SK-N-MC (cell line): ENCODE data around the gene LINGO1.

Experiments used
- DNase-seq: peaks from one replicate; pipeline ENCODE4 v3.0.0-alpha.2; 2011; ENCODE audit warnings: low read depth, low spot score
- H3K27ac ChIP-seq: fragments of 200-600 bp; sonication (generic); 2 replicates; pipeline ENCODE4 v1.5.1; 2016; ENCODE audit warnings: mixed run types
- H3K36me3 ChIP-seq: fragments of 200-600 bp; sonication (generic); 2 replicates; pipeline ENCODE4 v1.6.1; 2017; ENCODE audit warnings: antibody characterized with exemption, low read length, mixed read lengths; ENCODE audit not compliant: insufficient read depth
- H3K4me3 ChIP-seq: fragments of 200-600 bp; sonication (generic); 2 replicates; pipeline ENCODE4 v1.5.1; 2016
- H3K9ac ChIP-seq: fragments of 200-600 bp; sonication (generic); 2 replicates; pipeline ENCODE4 v1.8.0; 2017; ENCODE audit warnings: mixed run types, mixed read lengths; ENCODE audit not compliant: insufficient read length
- H3K9me3 ChIP-seq: fragments of 200-600 bp; sonication (generic); 2 replicates; pipeline ENCODE4 v1.6.1; 2017; ENCODE audit warnings: low read depth, mild to moderate bottlenecking, antibody characterized with exemption, low read length, moderate library complexity, mixed read lengths
- EZH2 ChIP-seq: fragments of 200-600 bp; sonication (generic); IDR thresholded peaks from one replicate; pipeline ENCODE4 v1.6.1; 2017; ENCODE audit warnings: antibody characterized with exemption
- FOXP2 ChIP-seq: optimal IDR thresholded peaks from 2 replicates; pipeline ENCODE3; 2011; ENCODE audit warnings: mild to moderate bottlenecking, moderate library complexity; ENCODE audit not compliant: insufficient read depth; ENCODE audit errors: extremely low read length, control extremely low read depth
- POLR2AphosphoS5 ChIP-seq: IDR thresholded peaks from 2 replicates; pipeline ENCODE4 v1.6.1; 2012; ENCODE audit warnings: mild to moderate bottlenecking, low read depth, low read length, borderline replicate concordance

LINGO1 gene

DNA sequence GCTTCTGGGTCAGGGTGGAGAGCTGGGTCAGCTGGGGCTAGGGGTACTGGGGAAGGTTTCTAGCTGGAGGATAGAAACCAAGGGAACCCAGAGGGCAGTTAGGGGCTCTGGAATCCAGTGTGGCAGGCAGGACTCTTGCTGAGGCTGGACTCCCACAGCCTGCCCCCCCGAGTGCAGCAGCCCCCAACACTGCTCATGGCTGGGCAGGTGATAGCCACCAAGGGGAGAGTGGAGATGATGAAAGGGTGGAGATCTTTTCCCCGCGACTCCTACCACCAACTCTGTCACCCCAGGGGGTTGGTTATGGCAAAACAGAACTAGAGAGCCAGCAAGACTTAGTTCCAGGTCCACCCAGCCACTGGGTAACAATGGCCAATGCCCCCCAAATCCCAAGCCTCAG, 16.9 kb upstream of the LINGO1 start:
- TF ChIP-seq EZH2 (no peak), POLR2AphosphoS5 (no peak), FOXP2 (no peak)
- Histone ChIP-seq H3K27ac (no peak overlapping the region), H3K9ac (no peak overlapping the region), H3K9me3 (no peaks in the 10 kb centered on the region), H3K4me3 (no peak overlapping the region), H3K36me3 (no peaks in the 10 kb centered on the region)
- DNase-seq = no peak

DNA sequence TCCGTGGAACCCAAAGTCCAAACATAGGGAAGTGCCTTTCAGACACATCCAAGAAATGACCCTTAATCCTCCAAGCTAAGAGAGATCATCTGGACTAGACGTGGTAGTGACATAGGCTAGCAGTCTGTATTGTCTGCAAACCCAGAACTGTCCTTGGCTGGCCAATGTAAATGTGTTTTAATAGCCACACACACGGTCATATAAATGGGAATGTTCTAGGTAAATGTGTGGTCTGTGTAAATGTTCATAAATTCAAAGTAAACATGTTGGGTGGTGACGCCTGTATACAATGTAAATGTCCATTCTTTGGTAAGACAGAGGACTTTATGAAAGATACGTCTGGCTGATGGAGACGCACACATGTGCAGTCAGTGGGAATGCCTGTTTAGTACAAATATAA, 16.3 kb upstream of the LINGO1 start:
- Histone ChIP-seq H3K9me3 (no peaks in the 10 kb centered on the region), H3K36me3 (no peaks in the 10 kb centered on the region), H3K9ac (no peak overlapping the region), H3K4me3 (no peak overlapping the region), H3K27ac (no peak overlapping the region)
- TF ChIP-seq EZH2 (no peak), POLR2AphosphoS5 (no peak), FOXP2 (no peak)
- DNase-seq = no peak

- no peaks in the 10 kb centered on the region for H3K9me3 ChIP-seq
- no peak for TF ChIP-seq FOXP2
- TF ChIP-seq EZH2 = no peak
- TF ChIP-seq POLR2AphosphoS5 = no peak
- no peak overlapping the region for H3K4me3 ChIP-seq
- no peak overlapping the region for H3K27ac ChIP-seq
- H3K36me3 ChIP-seq = no peaks in the 10 kb centered on the region
- H3K9ac ChIP-seq = no peak overlapping the region
- no peak for DNase-seq
Observed at GRCh38 chr15:77647961-77648360, 15.2 kb upstream of the LINGO1 start.

DNA sequence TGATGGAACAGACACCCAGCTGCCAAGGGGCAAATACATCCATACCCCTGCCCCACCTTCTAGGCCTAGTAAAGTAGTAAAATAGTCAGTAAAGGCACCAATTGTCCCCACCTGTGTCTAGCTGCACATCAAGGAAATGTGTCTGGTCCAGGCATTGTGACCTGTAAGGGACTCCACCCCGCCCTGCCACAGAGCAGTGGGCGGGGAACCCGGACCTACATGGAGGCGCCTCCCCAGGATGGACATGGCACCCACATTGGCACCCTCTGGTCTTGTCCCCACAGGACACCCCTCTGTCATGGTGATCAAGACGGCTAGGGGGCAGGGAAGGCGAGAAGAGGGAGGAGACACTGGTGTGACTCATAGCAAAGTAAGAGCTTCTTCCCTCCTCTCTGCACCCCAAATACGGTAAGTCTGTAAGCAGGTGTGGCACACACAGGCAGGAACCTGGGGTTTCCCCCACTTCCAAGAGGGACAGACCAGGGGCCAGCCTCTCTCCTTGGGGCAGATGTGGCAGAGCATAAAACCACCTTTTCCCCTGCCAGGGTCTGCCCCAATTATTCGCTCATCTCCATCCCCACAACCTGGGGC, 13.5 kb upstream of the LINGO1 start:
- no peak for DNase-seq
- no peaks in the 10 kb centered on the region for H3K9me3 ChIP-seq
- no peak overlapping the region for H3K4me3 ChIP-seq
- H3K36me3 ChIP-seq = no peaks in the 10 kb centered on the region
- TF ChIP-seq FOXP2 (no peak), POLR2AphosphoS5 (no peak), EZH2 (no peak)
- H3K27ac ChIP-seq = no peak overlapping the region
- no peak overlapping the region for H3K9ac ChIP-seq

- Histone ChIP-seq H3K4me3 (no peak overlapping the region), H3K27ac (no peak overlapping the region), H3K9me3 (no peaks in the 10 kb centered on the region), H3K9ac (no peak overlapping the region), H3K36me3 (no peaks in the 10 kb centered on the region)
- DNase-seq = no peak
- no peak for TF ChIP-seq POLR2AphosphoS5
- TF ChIP-seq EZH2 = no peak
- TF ChIP-seq FOXP2 = no peak
Observed at GRCh38 chr15:77645602-77646001, 12.9 kb upstream of the LINGO1 start.

GRCh38 chr15:77644543-77645247, 12.0 kb upstream of the LINGO1 start:
- Histone ChIP-seq H3K9me3 (no peaks in the 10 kb centered on the region), H3K4me3 (no peak overlapping the region), H3K9ac (no peak overlapping the region), H3K36me3 (no peaks in the 10 kb centered on the region), H3K27ac (no peak overlapping the region)
- TF ChIP-seq FOXP2 = no peak
- no peak for TF ChIP-seq POLR2AphosphoS5
- no peak for TF ChIP-seq EZH2
- no peak for DNase-seq

GRCh38 chr15:77643764-77644163, 11.1 kb upstream of the LINGO1 start:
- DNase-seq = no peak
- TF ChIP-seq POLR2AphosphoS5 = no peak
- no peak for TF ChIP-seq FOXP2
- no peak for TF ChIP-seq EZH2
- Histone ChIP-seq H3K9me3 (no peaks in the 10 kb centered on the region), H3K36me3 (no peaks in the 10 kb centered on the region), H3K27ac (no peak overlapping the region), H3K4me3 (no peak overlapping the region), H3K9ac (no peak overlapping the region)

GRCh38 chr15:77642793-77643430, 10.2 kb upstream of the LINGO1 start:
- no peaks in the 10 kb centered on the region for H3K9me3 ChIP-seq
- H3K4me3 ChIP-seq = no peak overlapping the region
- no peak overlapping the region for H3K27ac ChIP-seq
- no peaks in the 10 kb centered on the region for H3K36me3 ChIP-seq
- H3K9ac ChIP-seq = no peak overlapping the region
- no peak for DNase-seq
- TF ChIP-seq EZH2 = no peak
- no peak for TF ChIP-seq POLR2AphosphoS5
- TF ChIP-seq FOXP2 = no peak
